Fibroblast of lung (primary cell): Measurements from ENCODE around the gene HEBP2. TPM values are rescaled to one million over a fixed set of nuclear protein-coding genes. Genes with fewer than 3 reads are reported as not detected.

ENCODE experiments used
- DNase-seq, 2 donors: peaks; one replicate each; pipeline versions ENCODE4 v3.0.0 to v3.0.0-alpha.2; 2010; ENCODE audit warnings: low read depth in 2 of 2
- H2AFZ ChIP-seq: 2 replicates; pipeline ENCODE4 v1.5.1; 2012; ENCODE audit warnings: low read length, control low read depth, inconsistent platforms
- H3K27ac ChIP-seq: 2 replicates; pipeline ENCODE4 v1.5.1; 2011; ENCODE audit warnings: low read length, control low read depth; ENCODE audit not compliant: insufficient read depth
- H3K27me3 ChIP-seq: 2 replicates; pipeline ENCODE4 v1.5.1; 2011; ENCODE audit warnings: mild to moderate bottlenecking, low read length; ENCODE audit not compliant: control insufficient read depth, insufficient read depth
- H3K36me3 ChIP-seq: 2 replicates; pipeline ENCODE4 v1.5.1; 2011; ENCODE audit warnings: low read length; ENCODE audit not compliant: control insufficient read depth, insufficient read depth
- H3K4me1 ChIP-seq: 2 replicates; pipeline ENCODE4 v1.5.1; 2011; ENCODE audit warnings: low read length; ENCODE audit not compliant: control insufficient read depth, insufficient read depth; ENCODE audit errors: extremely low read depth
- H3K4me2 ChIP-seq: 2 replicates; pipeline ENCODE4 v1.5.1; 2011; ENCODE audit warnings: low read length, control low read depth; ENCODE audit not compliant: insufficient read depth; ENCODE audit errors: extremely low read depth
- H3K4me3 ChIP-seq, 4 experiments: fragments of 200-600 bp in 1 of 4; sonication (generic) in 1 of 4; replicated peaks in 1 of 4; 2 replicates each; pipeline ENCODE4 v1.5.1; 2011 to 2016; ENCODE audit warnings: low read length in 4 of 4, low read depth in 3 of 4, mild to moderate bottlenecking in 3 of 4, control low read depth in 2 of 4, inconsistent platforms in 1 of 4, mixed read lengths in 1 of 4; ENCODE audit not compliant: insufficient read depth in 1 of 4; ENCODE audit errors: control extremely low read depth in 1 of 4
- H3K79me2 ChIP-seq: 2 replicates; pipeline ENCODE4 v1.5.1; 2012; ENCODE audit warnings: mild to moderate bottlenecking, low read length, inconsistent platforms; ENCODE audit not compliant: control insufficient read depth, insufficient read depth
- H3K9ac ChIP-seq: 2 replicates; pipeline ENCODE4 v1.5.1; 2011; ENCODE audit warnings: mild to moderate bottlenecking, low read length, control low read depth; ENCODE audit not compliant: insufficient read depth
- H3K9me3 ChIP-seq: 2 replicates; pipeline ENCODE4 v1.5.1; 2012; ENCODE audit warnings: low read depth, low read length; ENCODE audit not compliant: control insufficient read depth, insufficient read depth
- H4K20me1 ChIP-seq: 2 replicates; pipeline ENCODE4 v1.5.1; 2011; ENCODE audit warnings: low read length; ENCODE audit not compliant: control insufficient read depth, insufficient read depth; ENCODE audit errors: extremely low read depth
- CTCF ChIP-seq, 2 donors: IDR thresholded peaks in 1 of 2; conservative IDR thresholded peaks in 1 of 2; 1 replicate in 1 of 2; 2 replicates in 1 of 2; pipeline ENCODE4 v1.5.1; 2011 to 2012; ENCODE audit warnings: low read length in 2 of 2, control low read depth in 1 of 2, inconsistent platforms in 1 of 2, low read depth in 1 of 2, mild to moderate bottlenecking in 1 of 2
- EZH2 ChIP-seq: IDR thresholded peaks from 2 replicates; pipeline ENCODE4 v1.5.1; 2012; ENCODE audit warnings: low read length, control low read depth, mild to moderate bottlenecking; ENCODE audit errors: missing control alignments
- polyA plus RNA-seq, 2 donors: library from polyadenylated mRNA; depleted of rRNA in 1 of 2; stranded (reverse) in 1 of 2; unstranded in 1 of 2; fragments of >200 nt; gene quantifications; 2 replicates each; pipeline ENCODE4 v1.2.1, GENCODE V29; 2011 to 2012; ENCODE audit warnings: missing spikeins in 1 of 2
- total RNA-seq: library from RNA; depleted of rRNA; stranded (reverse); fragments of >200 nt; gene quantifications from 2 replicates; pipeline ENCODE4 v1.2.1, GENCODE V29; 2014

Gene HEBP2
- total and polyA plus RNA-seq, 2 donors (not counting 1 experiment from before 2014, with no cell fraction given): 21.5 to 30.0 TPM

- Histone ChIP-seq H3K4me2 (no peak overlapping the region), H3K27me3 (no peaks in the 10 kb centered on the region), H3K79me2 (no peaks in the 10 kb centered on the region), H3K9ac (no peak overlapping the region), H3K4me1 (no peaks in the 10 kb centered on the region), H3K9me3 (no peaks in the 10 kb centered on the region), H4K20me1 (no peaks in the 10 kb centered on the region), H3K36me3 (no peaks in the 10 kb centered on the region), H3K27ac (no peak overlapping the region), H2AFZ (no peak overlapping the region), H3K4me3 (no peak overlapping the region)
- no peak for DNase-seq
- TF ChIP-seq EZH2: no peak
- TF ChIP-seq CTCF (conservative IDR thresholded peaks at IDR 0.05 in 1 of 2, IDR thresholded peaks at IDR 0.05 in 1 of 2; ENCODE audit: low read depth in 1 of 2, low read length in 2 of 2): no peak
These were observed 21.3 kb upstream of the HEBP2 start for GRCh38 chr6:138382498-138383265.

GRCh38 chr6:138383776-138384175 lies 20.2 kb upstream of the HEBP2 start:
- no peaks in the 10 kb centered on the region for H3K4me1 ChIP-seq
- no peaks in the 10 kb centered on the region for H4K20me1 ChIP-seq
- no peaks in the 10 kb centered on the region for H3K36me3 ChIP-seq
- no peak for DNase-seq
- TF ChIP-seq CTCF (conservative IDR thresholded peaks at IDR 0.05 in 1 of 2, IDR thresholded peaks at IDR 0.05 in 1 of 2; ENCODE audit: low read depth in 1 of 2, low read length in 2 of 2) (no peak), EZH2 (no peak)
- H3K9me3 ChIP-seq: no peaks in the 10 kb centered on the region
- H3K79me2 ChIP-seq: no peaks in the 10 kb centered on the region
- H2AFZ ChIP-seq: no peak overlapping the region
- no peak overlapping the region for H3K27ac ChIP-seq
- H3K27me3 ChIP-seq: no peaks in the 10 kb centered on the region
- H3K9ac ChIP-seq: no peak overlapping the region
- H3K4me3 ChIP-seq: no peak overlapping the region
- no peak overlapping the region for H3K4me2 ChIP-seq

- Histone ChIP-seq H4K20me1 (no peaks in the 10 kb centered on the region), H3K27me3 (no peaks in the 10 kb centered on the region), H3K79me2 (no peaks in the 10 kb centered on the region), H3K4me2 (no peak overlapping the region), H3K27ac (no peak overlapping the region), H3K36me3 (no peaks in the 10 kb centered on the region), H2AFZ (no peak overlapping the region), H3K4me3 (no peak overlapping the region), H3K4me1 (no peaks in the 10 kb centered on the region), H3K9ac (no peak overlapping the region), H3K9me3 (no peaks in the 10 kb centered on the region)
- DNase-seq: no peak
- no peak for TF ChIP-seq EZH2
- TF ChIP-seq CTCF (conservative IDR thresholded peaks at IDR 0.05 in 1 of 2, IDR thresholded peaks at IDR 0.05 in 1 of 2; ENCODE audit: low read depth in 1 of 2, low read length in 2 of 2): no peak
These were observed 17.1 kb upstream of the HEBP2 start for GRCh38 chr6:138386897-138387296.
